Fibroblast of skin of right biceps (primary cell): ENCODE data around the gene COL20A1.
"Not testable (repeated sequence)": the region's sequence is repeated elsewhere in the genome, so short reads cannot be mapped to it uniquely, and the experiment has no call there.

Experiments
- DNase-seq: peaks from one replicate; pipeline ENCODE4 v3.0.0-alpha.2; 2013

COL20A1 gene

DNA sequence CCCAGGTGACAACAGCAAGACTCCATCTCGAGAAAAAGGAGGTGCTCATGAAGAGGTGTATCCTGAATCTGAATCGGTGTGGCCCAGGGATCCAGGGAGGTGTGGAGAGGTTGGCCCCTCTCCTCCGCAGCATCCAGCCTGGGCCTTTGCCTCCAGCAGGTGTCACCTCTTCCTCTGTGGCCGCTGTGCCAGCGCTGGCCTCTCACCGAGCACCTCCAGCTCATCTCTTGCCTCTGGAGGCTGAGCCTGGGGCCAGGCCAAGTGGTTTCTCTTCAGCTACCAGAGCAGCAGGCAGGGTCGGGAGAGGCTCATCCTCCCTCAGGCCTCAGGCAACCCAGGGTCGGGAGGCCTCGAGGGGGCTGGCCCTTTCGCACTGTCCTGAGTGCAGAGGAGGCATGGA lies 1.2 kb upstream of the COL20A1 start:
- no peak for DNase-seq

GRCh38 chr20:63292292-63292701 lies 689 bp upstream of the COL20A1 start:
- no peak for DNase-seq

DNA sequence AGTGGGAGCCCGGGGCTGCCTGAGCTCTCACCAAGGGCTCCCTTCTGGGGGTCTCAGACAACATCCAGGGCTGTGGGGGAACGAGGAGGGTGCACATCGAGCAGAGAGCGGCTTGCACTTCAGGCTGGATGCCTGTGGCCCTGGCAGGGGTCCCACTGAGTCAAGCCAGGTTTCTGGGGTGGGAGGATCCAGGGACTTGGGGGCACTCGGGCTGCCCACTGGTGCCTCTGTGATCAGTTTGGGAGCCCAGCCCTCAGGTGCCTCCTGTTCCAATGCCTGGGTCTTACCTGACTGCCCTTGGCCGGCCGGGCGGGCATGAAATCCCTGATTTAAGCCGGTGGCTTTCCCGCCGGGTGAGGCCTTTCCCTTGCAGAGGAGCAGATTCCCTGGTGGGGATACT lies 470 bp downstream of the COL20A1 start:
- DNase-seq, result no peak

DNA sequence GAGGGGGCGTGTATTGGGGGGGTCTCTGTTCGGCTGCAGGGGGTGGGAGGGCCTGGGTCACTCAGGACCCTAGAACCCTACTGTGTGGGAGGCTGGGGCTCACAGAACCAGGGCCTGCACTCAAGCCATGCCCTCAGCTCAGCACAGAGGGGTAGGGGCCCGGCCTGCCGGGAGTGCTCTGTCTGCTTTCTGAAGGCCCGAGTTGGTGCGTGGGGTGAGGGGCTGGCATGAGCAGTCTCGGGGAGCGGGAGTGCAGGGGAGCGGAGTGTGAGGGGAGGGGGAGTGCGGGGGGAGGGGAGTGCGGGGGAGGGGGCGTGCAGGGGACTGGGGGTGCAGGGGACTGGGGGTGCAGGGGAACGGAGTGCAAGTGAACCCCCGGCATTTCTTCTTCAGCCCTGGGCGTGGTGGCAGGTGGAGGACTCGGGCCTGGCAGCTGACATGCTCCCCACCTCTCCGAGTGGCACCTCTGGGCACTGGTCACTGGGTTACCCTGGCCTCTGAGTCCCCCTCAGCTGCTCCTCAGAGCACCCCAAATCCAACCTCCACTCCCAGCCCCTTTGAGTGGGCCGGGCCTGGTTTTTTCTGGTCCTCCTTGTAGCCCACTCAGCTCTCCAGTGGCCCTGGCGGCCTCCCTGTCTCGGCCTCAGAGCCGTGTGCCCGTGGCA lies 1.0 kb downstream of the COL20A1 start:
- no peak for DNase-seq

GRCh38 chr20:63294536-63294900 lies 1.5 kb downstream of the COL20A1 start:
- no peak for DNase-seq

GRCh38 chr20:63295018-63295417 lies 2.0 kb downstream of the COL20A1 start:
- DNase-seq, result no peak

DNA sequence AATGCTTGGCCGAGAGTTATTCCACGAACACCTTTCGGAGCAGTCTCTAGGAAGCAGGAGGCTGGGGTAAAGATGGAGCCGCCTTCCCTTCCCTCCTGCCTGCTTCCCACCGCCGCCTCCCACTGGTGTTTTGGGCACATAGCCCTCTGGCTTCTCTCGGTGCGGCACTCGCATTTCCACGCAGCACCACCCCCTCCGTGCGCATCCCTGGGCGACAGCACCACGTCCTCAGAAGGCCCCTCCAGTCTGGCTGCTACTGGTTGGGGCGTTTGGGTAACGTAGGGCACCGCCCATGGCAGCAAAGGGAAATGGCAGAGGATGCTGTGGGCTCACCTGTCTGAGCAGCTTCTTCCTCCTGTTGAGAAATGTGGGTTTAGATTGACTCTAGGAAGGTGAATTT lies 2.4 kb downstream of the COL20A1 start:
- no peak for DNase-seq

- DNase-seq, result no peak
These were observed 2.9 kb downstream of the COL20A1 start for GRCh38 chr20:63295846-63296245.

GRCh38 chr20:63296531-63297299 lies 3.7 kb downstream of the COL20A1 start:
- no peak for DNase-seq

GRCh38 chr20:63297371-63297781 lies 4.4 kb downstream of the COL20A1 start:
- DNase-seq, result no peak

DNA sequence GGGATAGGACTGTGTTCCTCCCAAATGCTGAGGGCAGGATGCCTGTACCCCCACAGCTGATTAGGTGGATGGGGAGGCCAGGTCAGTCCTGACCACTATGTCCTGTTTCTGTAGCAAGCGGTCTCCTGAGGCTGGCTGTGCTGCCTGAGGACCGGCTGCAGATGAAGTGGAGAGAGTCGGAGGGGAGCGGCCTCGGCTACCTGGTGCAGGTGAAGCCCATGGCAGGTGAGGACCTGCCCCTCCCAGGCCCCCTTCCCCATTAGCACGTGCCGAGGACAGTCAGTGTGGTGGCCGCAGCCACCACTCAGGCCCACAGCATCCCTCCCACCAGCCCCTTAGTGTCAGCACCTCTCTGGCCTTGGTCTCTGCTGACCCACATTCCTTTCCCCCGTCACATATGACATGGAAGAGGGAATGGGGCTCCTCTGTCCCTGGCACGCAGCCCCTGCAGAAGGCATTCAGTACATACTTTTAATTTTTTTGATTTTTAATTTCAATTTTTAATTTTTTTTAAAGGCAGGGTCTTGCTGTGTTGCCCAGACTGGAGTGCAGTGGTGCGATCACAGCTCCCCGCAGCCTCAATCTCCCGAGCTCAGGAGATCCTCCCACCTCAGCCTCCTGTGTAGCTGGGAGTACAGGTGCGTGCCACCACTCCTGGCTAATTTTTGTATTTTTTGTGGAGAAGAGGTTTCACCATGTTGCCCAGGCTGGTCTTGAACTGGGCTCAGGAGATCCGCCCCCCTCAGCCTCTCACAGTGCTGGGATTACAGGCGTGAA lies 5.0 kb downstream of the COL20A1 start:
- DNase-seq, result no peak

DNA sequence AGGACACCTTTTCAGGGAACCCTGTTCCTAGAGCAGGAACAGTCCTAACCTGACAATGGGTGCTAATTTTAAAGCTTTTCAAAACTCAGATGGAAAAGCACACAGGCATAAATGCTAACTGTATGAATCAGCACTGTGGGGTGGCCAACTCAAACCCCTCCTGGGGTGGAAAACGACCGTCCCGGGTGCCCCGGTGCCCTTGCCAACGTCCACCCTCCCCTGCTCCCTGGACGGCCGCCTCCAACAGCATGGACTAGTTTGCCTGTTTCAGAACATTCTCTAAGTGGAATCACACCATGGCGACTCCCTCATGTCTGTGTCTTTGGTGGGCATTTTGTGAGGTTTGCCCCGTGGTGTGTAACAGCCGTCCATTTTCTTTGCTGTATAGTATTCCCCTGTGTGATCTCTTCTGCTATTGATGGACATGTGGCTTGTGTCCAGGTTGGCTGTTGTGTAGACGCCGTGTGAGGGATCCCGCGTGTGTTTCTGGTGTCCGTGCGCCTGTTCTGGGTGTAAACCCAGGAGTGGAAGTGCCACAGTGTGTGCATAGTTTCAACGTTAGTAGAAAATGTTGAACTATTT lies 5.8 kb downstream of the COL20A1 start:
- DNase-seq, result no peak

GRCh38 chr20:63301671-63302070 lies 8.7 kb downstream of the COL20A1 start:
- no peak for DNase-seq

- DNase-seq, result no peak
These were observed 10.2 kb downstream of the COL20A1 start for GRCh38 chr20:63303095-63303666.

DNA sequence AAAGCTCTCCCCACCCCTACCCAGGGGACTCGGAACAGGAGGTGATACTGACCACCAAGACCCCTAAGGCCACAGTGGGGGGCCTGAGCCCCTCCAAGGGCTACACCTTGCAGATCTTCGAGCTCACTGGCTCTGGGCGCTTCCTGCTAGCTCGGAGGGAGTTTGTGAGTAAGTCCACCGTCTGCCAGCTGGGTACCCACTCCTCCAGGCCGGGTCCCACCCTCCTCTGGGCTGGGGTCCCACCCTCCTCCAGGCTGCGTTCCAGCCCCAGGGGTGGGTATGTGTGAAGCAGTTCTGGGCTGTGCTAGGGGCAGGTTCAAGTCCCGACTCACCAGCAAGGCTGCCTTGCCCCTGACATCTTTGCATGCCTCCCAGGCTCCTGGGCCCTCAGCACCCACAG lies 12.4 kb downstream of the COL20A1 start:
- no peak for DNase-seq

DNA sequence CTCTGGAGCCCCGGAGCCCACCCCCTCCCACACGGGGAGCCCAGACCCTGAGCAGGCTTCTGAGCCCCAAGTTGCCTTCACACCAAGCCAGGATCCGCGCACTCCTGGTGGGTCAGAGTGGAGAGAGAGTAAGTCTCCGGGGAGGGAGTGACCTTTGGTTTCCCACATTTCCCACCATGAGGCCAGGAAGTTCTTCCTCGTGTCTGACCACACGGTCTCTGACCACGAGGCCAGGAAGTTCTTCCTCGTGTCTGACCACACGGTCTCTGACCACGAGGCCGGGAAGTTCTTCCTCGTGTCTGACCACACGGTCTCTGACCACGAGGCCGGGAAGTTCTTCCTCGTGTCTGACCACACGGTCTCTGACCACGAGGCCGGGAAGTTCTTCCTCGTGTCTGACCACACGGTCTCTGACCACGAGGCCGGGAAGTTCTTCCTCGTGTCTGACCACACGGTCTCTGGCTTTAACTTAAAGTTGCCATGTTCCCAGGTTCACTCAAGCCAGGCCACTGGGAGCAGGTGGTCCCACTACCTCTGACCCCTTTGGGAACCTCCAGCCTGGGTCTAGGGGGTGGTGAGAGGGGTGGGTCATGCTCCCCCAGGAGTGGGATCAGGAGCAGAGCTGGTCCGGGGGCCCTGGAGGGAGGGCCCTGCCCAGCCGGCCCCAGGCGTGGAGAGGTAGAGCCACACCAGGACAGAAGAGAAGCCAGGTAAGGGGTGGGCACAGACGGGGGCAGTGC lies 13.1 kb downstream of the COL20A1 start:
- DNase-seq, result not testable (repeated sequence)

DNA sequence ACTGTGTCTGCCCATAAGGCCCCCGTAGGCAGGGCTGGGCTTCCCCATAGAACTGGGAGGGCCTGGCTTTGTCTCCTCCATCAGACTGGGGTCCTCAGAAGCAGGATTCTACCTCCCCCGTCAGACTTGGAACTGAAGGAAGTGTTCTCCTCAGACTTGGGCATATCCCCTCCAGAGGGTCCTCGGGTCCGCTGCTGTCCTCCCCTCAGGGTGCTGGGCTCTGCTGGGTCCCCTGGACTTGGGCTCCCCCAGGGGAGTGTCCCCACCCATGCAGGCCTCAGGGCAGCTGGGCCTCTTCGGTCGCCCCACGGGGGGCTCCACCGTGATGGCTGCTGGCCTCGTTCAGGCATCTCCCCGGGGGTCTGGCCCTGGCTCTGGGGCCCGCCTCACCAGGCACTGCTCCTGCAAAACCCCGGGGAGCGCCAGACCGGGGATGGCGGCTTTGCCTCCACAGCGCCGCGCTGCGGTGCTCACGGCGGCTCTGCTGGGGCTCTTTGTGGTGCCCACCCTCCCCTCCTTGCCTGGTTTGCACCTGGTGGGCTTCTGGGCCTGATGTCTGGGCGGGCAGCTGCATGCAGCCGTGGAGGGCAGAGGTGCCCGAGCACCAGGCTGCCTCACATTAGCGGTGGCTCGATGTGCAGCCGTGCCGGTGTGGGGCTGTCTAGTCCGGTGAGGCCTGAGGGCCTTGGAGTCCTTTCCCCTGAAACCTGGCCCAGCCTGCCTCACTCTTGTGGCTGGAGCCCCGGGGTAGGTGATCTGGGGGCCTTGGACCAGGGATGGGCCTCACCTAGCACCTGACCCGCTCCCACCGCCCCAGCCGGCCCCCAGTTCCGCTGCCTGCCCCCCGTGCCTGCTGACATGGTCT lies 13.9 kb downstream of the COL20A1 start:
- DNase-seq, result no peak

GRCh38 chr20:63307538-63308217 lies 14.7 kb downstream of the COL20A1 start:
- no peak for DNase-seq

DNA sequence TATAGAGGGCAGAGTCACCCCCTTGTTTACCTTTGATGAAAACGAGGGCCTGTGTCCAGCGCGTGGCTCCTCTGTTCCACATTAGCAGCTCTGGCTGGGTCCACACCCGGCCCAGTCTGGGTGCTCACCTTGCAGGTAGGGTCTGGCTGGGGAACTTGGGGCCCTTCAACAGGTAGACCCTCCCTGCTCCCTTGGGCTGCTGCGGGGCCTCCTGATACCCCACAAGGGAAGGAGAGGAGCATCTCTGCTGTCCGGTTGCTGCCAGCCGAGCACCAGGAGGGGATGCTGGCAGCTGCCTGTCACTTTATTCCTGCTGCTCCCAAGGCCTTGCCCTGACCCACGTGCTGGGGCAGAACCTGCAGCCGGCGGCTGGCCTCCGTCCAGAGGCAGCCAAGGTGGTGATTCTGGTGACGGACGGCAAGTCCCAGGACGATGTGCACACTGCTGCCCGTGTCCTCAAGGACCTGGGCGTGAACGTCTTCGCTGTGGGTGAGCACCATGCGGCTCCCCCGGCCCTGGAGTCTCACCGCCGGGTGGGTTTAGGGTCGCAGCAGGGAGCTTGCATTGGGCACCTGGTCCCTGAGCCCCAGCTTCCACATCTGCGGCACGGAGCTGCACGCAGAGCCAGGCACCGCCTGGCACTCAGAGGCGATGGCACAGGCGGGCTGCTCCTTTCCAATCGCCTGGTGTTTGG lies 15.4 kb downstream of the COL20A1 start:
- no peak for DNase-seq
